Left lung (tissue), 10 donors: ENCODE measurements around the gene RHOD. TPM values are rescaled to one million over a fixed set of nuclear protein-coding genes. Genes with fewer than 3 reads are reported as not detected.

Source experiments
- ATAC-seq: fragments of 200-7000 bp; cut with Tn5 transposase; one replicate; pipeline ENCODE4 v1.9.1; 2020; ENCODE audit warnings: moderate library complexity
- DNase-seq, 4 donors: peaks; one replicate each; pipeline ENCODE4 v3.0.0-alpha.2; 2013 to 2020
- H3K27ac ChIP-seq, 2 donors: fragments of 200-600 bp; sonication (generic) in 1 of 2; one replicate each; pipeline versions ENCODE4 v1.5.0 to v1.8.0; 2020 to 2021
- H3K27me3 ChIP-seq, 2 donors: fragments of 200-600 bp; sonication (generic) in 1 of 2; one replicate each; pipeline versions ENCODE4 v1.5.0 to v1.8.0; 2020 to 2021
- H3K36me3 ChIP-seq, 2 donors: fragments of 200-600 bp; sonication (generic) in 1 of 2; one replicate each; pipeline versions ENCODE4 v1.5.0 to v1.8.0; 2020 to 2021
- H3K4me1 ChIP-seq, 2 donors: fragments of 200-600 bp; one replicate each; pipeline ENCODE4 v1.8.0; 2021
- H3K4me3 ChIP-seq, 2 donors: fragments of 200-600 bp; sonication (generic) in 1 of 2; one replicate each; pipeline versions ENCODE4 v1.5.0 to v1.8.0; 2020 to 2021; ENCODE audit warnings: mild to moderate bottlenecking in 1 of 2
- H3K9me3 ChIP-seq, 2 donors: fragments of 200-600 bp; sonication (generic) in 1 of 2; one replicate each; pipeline versions ENCODE4 v1.5.0 to v1.8.0; 2020 to 2021
- CTCF ChIP-seq, 2 donors: fragments of 200-600 bp; sonication (generic) in 1 of 2; IDR thresholded peaks; one replicate each; pipeline versions ENCODE4 v1.5.0 to v1.8.0; 2021; ENCODE audit warnings: antibody characterized with exemption in 2 of 2
- intact Hi-C, 2 donors: fragments of 100-400 bp; cut with DNase I; formaldehyde crosslinking; loops; one replicate each; pipeline versions ENCODE4 v1.11.2 to v1.14.2; 2022
- polyA plus RNA-seq, 6 donors: library from polyadenylated mRNA; unstranded; fragments of 120-200 nt; gene quantifications; one replicate each; pipeline ENCODE4 v1.2.1, GENCODE V29; 2013; ENCODE audit not compliant: insufficient read length in 6 of 6
- total RNA-seq, 2 donors: library from RNA; stranded (reverse); fragmentation: NEBNext Ultra II Directional; extraction: Animal tissue kit (Norgen Biotek cat#: 25700); gene quantifications; one replicate each; pipeline ENCODE4 v1.2.1, GENCODE V29; 2021
- donor health status: DM: no; HTN: yes; CAD: no.
- donor health status: DM: no; HTN: no; CAD: no.

The RHOD gene
- total and polyA plus RNA-seq, 8 donors = 9.1 to 37.6 (median 10.2) TPM

GRCh38 chr11:67050139-67050538 is 6.5 kb upstream of the RHOD start:
- DNase-seq (no peak), ATAC-seq (no peak)
- Histone ChIP-seq H3K27me3 (peaks cover 0 to 2% of the 10 kb centered on the region in 2 donors), H3K27ac (no peak overlapping the region), H3K36me3 (no peaks in the 10 kb centered on the region), H3K4me1 (peaks cover 0 to 2% of the 10 kb centered on the region in 2 donors), H3K9me3 (no peaks in the 10 kb centered on the region), H3K4me3 (no peak overlapping the region)
- TF ChIP-seq CTCF (IDR thresholded peaks at IDR 0.05) = no peak
- intact Hi-C loops = no loop called here

GRCh38 chr11:67051180-67051893 is 5.3 kb upstream of the RHOD start:
- intact Hi-C loops = no loop called here
- ATAC-seq (no peak), DNase-seq (no peak)
- no peak overlapping the region for H3K4me3 ChIP-seq
- TF ChIP-seq CTCF (IDR thresholded peaks at IDR 0.05) = no peak
- no peak overlapping the region for H3K27ac ChIP-seq
- H3K36me3 ChIP-seq = no peaks in the 10 kb centered on the region
- peaks cover 0 to 14% of the 10 kb centered on the region in 2 donors for H3K27me3 ChIP-seq
- no peaks in the 10 kb centered on the region for H3K9me3 ChIP-seq
- H3K4me1 ChIP-seq = peaks cover 11 to 14% of the 10 kb centered on the region in 2 donors

- H3K9me3 ChIP-seq = no peaks in the 10 kb centered on the region
- DNase-seq = no peak
- ATAC-seq = no peak
- no peak for TF ChIP-seq CTCF (IDR thresholded peaks at IDR 0.05)
- peaks cover 13 to 18% of the 10 kb centered on the region in 2 donors for H3K4me1 ChIP-seq
- H3K4me3 ChIP-seq = no peak overlapping the region
- peaks cover 0 to 21% of the 10 kb centered on the region in 2 donors for H3K27me3 ChIP-seq
- intact Hi-C loops = no loop called here
- no peaks in the 10 kb centered on the region for H3K36me3 ChIP-seq
- no peak overlapping the region for H3K27ac ChIP-seq
Measured at GRCh38 chr11:67051945-67052488, 4.6 kb upstream of the RHOD start.

- Histone ChIP-seq H3K4me1 (peaks cover 13 to 18% of the 10 kb centered on the region in 2 donors), H3K27me3 (peaks cover 0 to 30% of the 10 kb centered on the region in 2 donors), H3K4me3 (no peak overlapping the region), H3K36me3 (no peaks in the 10 kb centered on the region), H3K9me3 (no peaks in the 10 kb centered on the region), H3K27ac (no peak overlapping the region)
- no peak for TF ChIP-seq CTCF (IDR thresholded peaks at IDR 0.05)
- DNase-seq = no peak
- intact Hi-C loops = no loop called here
- ATAC-seq = no peak
Measured at GRCh38 chr11:67052891-67053290, 3.8 kb upstream of the RHOD start.

- Histone ChIP-seq H3K4me3 (no peak overlapping the region), H3K27me3 (peaks cover 0 to 33% of the 10 kb centered on the region in 2 donors), H3K9me3 (no peaks in the 10 kb centered on the region), H3K4me1 (peaks cover 13 to 18% of the 10 kb centered on the region in 2 donors), H3K27ac (no peak overlapping the region), H3K36me3 (no peaks in the 10 kb centered on the region)
- ATAC-seq (peak; percentile 51), DNase-seq (peak in 1 of 4 donors; percentile 56)
- TF ChIP-seq CTCF (IDR thresholded peaks at IDR 0.05) = peak; percentile 46 to 54
- intact Hi-C loops = no loop called here
Measured at GRCh38 chr11:67053896-67054329, 2.7 kb upstream of the RHOD start.
